Fibroblast of the conjunctiva (primary cell): ENCODE results near the gene TMTC1.

Experiments
- DNase-seq: peaks from one replicate; pipeline ENCODE4 v3.0.0-alpha.2; 2010; ENCODE audit warnings: low read depth

TMTC1 gene

GRCh38 chr12:29616664-29617406, 166.9 kb downstream of the TMTC1 start:
- peak; percentile 51 for DNase-seq

- DNase-seq = peak; percentile 16
Measured at GRCh38 chr12:29614694-29615325, 168.9 kb downstream of the TMTC1 start.

GRCh38 chr12:29612912-29613311, 170.8 kb downstream of the TMTC1 start:
- no peak for DNase-seq

- DNase-seq = peak; percentile 46
Measured at GRCh38 chr12:29611906-29612305, 171.8 kb downstream of the TMTC1 start.

GRCh38 chr12:29610473-29611170, 173.1 kb downstream of the TMTC1 start:
- DNase-seq = peak; percentile 10

- DNase-seq = no peak
Measured at GRCh38 chr12:29609431-29610215, 174.1 kb downstream of the TMTC1 start.

- DNase-seq = no peak
Measured at GRCh38 chr12:29608581-29608980, 175.2 kb downstream of the TMTC1 start.

GRCh38 chr12:29599381-29599780, 184.4 kb downstream of the TMTC1 start:
- DNase-seq = peak; percentile 52

GRCh38 chr12:29595071-29595755, 188.5 kb downstream of the TMTC1 start:
- no peak for DNase-seq

GRCh38 chr12:29593001-29593400, 190.7 kb downstream of the TMTC1 start:
- no peak for DNase-seq

- DNase-seq = peak; percentile 51
Measured at GRCh38 chr12:29591140-29592020, 192.4 kb downstream of the TMTC1 start.

GRCh38 chr12:29589851-29590250, 193.9 kb downstream of the TMTC1 start:
- no peak for DNase-seq

- no peak for DNase-seq
Measured at GRCh38 chr12:29589286-29589820, 194.4 kb downstream of the TMTC1 start.

- no peak for DNase-seq
Measured at GRCh38 chr12:29582677-29583272, 201.0 kb downstream of the TMTC1 start.

GRCh38 chr12:29582146-29582545, 201.6 kb downstream of the TMTC1 start:
- no peak for DNase-seq

GRCh38 chr12:29581631-29582030, 202.1 kb downstream of the TMTC1 start:
- DNase-seq = no peak

- no peak for DNase-seq
Measured at GRCh38 chr12:29580971-29581370, 202.8 kb downstream of the TMTC1 start.

- DNase-seq = no peak
Measured at GRCh38 chr12:29578731-29579130, 205.0 kb downstream of the TMTC1 start.

- no peak for DNase-seq
Measured at GRCh38 chr12:29578070-29578469, 205.7 kb downstream of the TMTC1 start.

GRCh38 chr12:29574500-29574899, 209.2 kb downstream of the TMTC1 start:
- no peak for DNase-seq
